Measurements from ENCODE around the gene ZNF483. TPM values are rescaled to one million over a fixed set of nuclear protein-coding genes. Genes with fewer than 3 reads are reported as not detected.
A peak's percentile ranks its signal among the peaks of the same experiment; 100 is the strongest.

The ZNF483 gene
- total RNA-seq: 10 to 100 TPM; 26.2 to 82.4 (median 36.0) TPM

DNA sequence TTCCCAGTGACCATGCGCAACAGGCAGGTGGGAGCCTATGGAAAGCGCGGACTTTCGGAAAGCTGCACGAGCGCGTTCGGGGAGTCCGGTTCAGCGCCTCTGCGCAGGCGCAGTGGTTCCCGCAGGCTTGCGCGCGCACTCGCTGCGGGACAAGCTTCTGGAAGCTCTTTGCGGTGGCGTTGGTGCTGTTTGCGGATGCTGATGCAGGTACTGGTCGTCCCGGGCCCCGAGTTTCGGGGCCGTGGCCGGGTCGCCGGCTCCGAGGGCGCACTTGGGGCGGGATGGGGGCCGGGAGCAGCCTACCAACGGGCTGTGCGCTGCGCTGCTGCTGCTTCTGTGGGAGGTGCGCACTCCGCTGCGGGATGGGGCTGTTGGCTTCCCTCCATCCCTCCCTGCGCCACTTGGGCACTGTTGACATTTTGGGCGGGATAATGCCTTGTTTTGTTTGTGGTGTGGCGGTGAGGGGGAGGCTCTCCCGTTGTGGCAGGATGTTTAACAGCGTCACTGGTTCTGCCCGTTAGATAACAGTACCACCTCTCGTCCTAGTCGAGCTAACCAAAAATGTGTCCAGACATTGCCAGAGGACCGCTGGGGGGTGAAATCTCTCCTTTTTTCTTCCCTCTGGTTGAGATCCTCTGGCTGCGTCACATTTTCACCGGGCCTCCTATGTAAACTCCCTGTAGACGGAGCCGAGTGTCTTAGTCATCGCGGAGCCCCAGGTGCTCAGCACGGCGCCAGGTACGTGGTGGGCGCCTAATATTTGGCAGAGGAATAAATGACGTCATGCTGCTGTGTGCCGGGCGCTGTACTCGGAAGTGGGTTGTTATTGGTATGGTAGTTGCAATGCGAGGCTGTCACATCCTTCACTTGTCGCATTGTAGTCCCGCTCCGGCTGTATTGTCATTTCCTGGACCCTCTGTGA is at the start of gene ZNF483:
TSS of gene ZNF483 (plus strand) at position 124 of the 922 bp plus-strand sequence. CDS start 2,217 bp downstream, outside the sequence.
- Histone ChIP-seq H3K36me3 (peaks cover 0 to 3% of the 10 kb centered on the region in 2 donors), H3K4me3 (replicated peaks in 1 of 3) (peak within 1 kb of the TSS; percentile 43 to 87 (median 69)), H3K27me3 (no peaks in the 10 kb centered on the region), H3K9me3 (no peaks in the 10 kb centered on the region), H3K27ac (peak within 1 kb of the TSS in 1 of 3 donors; percentile 78), H3K4me1 (peaks cover 0 to 3% of the 10 kb centered on the region in 2 donors)
- intact Hi-C loops (cut with DNase I): no loop called here
- peak; percentile 87 for DNase-seq
- WGBS, 2 donors: 1 to 2% methylated on average over 30 to 66 of the region's 66 CpGs
- TF ChIP-seq, protein P1, sequence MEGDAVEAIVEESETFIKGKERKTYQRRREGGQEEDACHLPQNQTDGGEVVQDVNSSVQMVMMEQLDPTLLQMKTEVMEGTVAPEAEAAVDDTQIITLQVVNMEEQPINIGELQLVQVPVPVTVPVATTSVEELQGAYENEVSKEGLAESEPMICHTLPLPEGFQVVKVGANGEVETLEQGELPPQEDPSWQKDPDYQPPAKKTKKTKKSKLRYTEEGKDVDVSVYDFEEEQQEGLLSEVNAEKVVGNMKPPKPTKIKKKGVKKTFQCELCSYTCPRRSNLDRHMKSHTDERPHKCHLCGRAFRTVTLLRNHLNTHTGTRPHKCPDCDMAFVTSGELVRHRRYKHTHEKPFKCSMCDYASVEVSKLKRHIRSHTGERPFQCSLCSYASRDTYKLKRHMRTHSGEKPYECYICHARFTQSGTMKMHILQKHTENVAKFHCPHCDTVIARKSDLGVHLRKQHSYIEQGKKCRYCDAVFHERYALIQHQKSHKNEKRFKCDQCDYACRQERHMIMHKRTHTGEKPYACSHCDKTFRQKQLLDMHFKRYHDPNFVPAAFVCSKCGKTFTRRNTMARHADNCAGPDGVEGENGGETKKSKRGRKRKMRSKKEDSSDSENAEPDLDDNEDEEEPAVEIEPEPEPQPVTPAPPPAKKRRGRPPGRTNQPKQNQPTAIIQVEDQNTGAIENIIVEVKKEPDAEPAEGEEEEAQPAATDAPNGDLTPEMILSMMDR (IDR thresholded peaks at IDR 0.05): no peak
- peak in 1 of 2 donors; percentile 75 for TF ChIP-seq POLR2A (IDR thresholded peaks at IDR 0.05)

DNA sequence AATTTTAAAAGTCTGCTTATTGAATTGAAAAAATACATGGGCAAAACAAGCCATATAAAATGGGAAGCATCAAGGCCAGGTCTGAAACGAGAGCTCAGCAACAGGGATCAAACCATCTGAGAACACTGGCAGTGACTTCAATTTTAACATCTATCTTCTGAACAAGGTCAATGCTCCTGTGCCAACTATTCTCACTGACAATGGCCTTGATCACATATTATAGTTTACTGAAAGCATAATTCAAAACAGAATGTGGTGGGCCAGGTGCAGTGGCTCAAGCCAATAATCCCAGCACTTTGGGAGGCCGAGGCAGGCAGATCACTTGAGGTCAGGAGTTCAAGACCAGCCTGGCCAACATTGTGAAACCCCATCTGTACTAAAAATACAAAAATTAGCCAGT is 49.8 kb upstream of the ZNF483 start:
- TF ChIP-seq POLR2A (IDR thresholded peaks at IDR 0.05): no peak
- TF ChIP-seq, protein P1 (IDR thresholded peaks at IDR 0.05): no peak
- peaks cover 0 to 5% of the 10 kb centered on the region in 2 donors for H3K4me1 ChIP-seq

GRCh38 chr9:111477677-111478076 is 47.3 kb upstream of the ZNF483 start:
- Histone ChIP-seq H3K27ac (no peak overlapping the region), H3K4me1 (peaks cover 8 to 15% of the 10 kb centered on the region in 2 donors), H3K9me3 (no peaks in the 10 kb centered on the region), H3K36me3 (no peaks in the 10 kb centered on the region), H3K27me3 (no peaks in the 10 kb centered on the region), H3K4me3 (replicated peaks in 1 of 3) (no peak overlapping the region)
- no peak for DNase-seq
- intact Hi-C loops (cut with DNase I): no loop called here
- 93 to 94% methylated on average over 3 of the region's 3 CpGs for WGBS, 2 donors
- TF ChIP-seq POLR2A (IDR thresholded peaks at IDR 0.05): no peak
- TF ChIP-seq, protein P1 (IDR thresholded peaks at IDR 0.05): no peak

More for the DNA sequence above, 49.8 kb upstream of the ZNF483 start:
- no peak for DNase-seq
- H3K27me3 ChIP-seq: no peaks in the 10 kb centered on the region
- H3K27ac ChIP-seq: no peak overlapping the region
- H3K36me3 ChIP-seq: no peaks in the 10 kb centered on the region
- WGBS, 2 donors: 90 to 91% methylated on average over 2 of the region's 2 CpGs
- H3K9me3 ChIP-seq: no peaks in the 10 kb centered on the region
- H3K4me3 ChIP-seq (replicated peaks in 1 of 3): no peak overlapping the region
- intact Hi-C loops (cut with DNase I): no loop called here

GRCh38 chr9:111481885-111482636 is 42.9 kb upstream of the ZNF483 start:
- TF ChIP-seq, protein P1 (IDR thresholded peaks at IDR 0.05): no peak
- no peak for TF ChIP-seq POLR2A (IDR thresholded peaks at IDR 0.05)
- no peaks in the 10 kb centered on the region for H3K27me3 ChIP-seq
- peak overlapping the region; percentile 14 to 95 (median 86) for H3K27ac ChIP-seq
- H3K4me1 ChIP-seq: peaks cover 13 to 19% of the 10 kb centered on the region in 2 donors
- DNase-seq: no peak
- H3K9me3 ChIP-seq: no peaks in the 10 kb centered on the region
- H3K36me3 ChIP-seq: no peaks in the 10 kb centered on the region
- 37 to 40% methylated on average over 13 of the region's 13 CpGs for WGBS, 2 donors
- H3K4me3 ChIP-seq (replicated peaks in 1 of 3): peak overlapping the region; percentile 60 to 83 (median 77)
- intact Hi-C loops (cut with DNase I): no loop called here
